Midbrain (tissue), 1 donor: ENCODE results near the gene KANK2.

Source experiments
- DNase-seq: peaks from one replicate; lab custom pipeline; 2025; lab: John Stamatoyannopoulos, UW

KANK2 gene

DNA sequence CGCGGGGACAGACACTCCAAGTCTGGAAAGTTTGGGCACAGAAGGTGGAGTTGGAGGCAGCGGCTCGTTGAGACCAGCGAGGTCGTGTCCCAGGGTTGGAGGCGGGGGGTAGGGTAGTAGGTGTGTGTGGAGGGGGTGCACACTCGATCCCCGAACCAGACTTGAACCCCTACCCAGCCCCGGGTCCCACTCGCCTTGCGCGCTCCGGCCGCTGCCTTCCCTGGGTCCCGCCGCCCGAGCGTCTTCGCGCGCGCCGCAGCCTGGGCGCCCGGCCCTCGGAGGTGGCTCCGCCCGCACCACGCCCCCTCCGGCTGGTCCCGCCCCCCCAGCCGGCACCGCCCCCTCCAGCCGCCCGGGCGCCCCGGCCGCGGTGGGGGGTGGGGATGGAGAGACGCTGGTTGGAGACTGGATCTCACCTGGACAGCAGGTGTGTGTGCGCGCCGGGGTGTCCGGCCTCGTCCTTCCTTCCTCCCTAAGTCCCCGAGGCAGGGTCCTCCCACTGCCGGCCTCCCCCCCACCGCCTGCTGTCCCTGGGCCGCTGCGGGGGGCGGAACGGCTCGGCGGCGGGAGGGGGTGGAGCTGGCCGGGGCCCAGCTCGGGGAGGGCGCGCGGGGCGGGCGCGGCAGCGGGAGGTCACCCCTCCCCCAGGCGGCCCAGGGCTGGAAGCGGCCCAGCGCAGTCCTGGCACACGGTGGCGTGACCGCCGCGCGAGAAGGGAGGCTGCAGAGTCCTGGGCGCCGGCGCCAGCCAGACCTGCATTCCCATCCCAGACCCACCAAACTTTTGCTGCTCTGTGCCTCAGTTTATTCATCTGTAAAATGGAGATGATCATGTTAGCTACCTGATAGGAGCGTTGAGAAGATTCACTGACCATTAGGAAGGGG, at the start of gene KANK2:
TSS of gene KANK2 (minus strand) at position 255 of the 884 bp plus-strand sequence. CDS start 3,034 bp downstream, outside the sequence.
- DNase-seq: peak; percentile 77

DNA sequence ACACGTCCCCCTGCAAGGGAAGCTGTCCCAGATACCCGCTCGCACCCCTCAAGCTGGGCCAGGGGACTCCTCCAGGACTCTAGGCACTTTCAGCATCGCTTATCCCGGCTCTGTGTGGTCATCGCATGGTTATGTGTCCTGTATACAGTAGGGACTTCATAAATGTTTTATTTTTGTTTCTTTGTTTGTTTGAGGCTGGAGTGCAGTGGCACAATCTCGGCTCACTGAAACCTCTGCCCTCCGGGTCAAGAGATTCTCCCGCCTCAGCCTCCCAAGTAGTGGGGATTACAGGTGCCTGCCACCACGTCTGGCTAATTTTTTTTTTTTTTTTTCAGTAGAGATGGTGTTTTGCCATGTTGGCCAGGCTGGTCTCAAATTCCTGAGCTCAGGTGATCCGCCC, 49.6 kb upstream of the KANK2 start:
- no peak for DNase-seq

DNA sequence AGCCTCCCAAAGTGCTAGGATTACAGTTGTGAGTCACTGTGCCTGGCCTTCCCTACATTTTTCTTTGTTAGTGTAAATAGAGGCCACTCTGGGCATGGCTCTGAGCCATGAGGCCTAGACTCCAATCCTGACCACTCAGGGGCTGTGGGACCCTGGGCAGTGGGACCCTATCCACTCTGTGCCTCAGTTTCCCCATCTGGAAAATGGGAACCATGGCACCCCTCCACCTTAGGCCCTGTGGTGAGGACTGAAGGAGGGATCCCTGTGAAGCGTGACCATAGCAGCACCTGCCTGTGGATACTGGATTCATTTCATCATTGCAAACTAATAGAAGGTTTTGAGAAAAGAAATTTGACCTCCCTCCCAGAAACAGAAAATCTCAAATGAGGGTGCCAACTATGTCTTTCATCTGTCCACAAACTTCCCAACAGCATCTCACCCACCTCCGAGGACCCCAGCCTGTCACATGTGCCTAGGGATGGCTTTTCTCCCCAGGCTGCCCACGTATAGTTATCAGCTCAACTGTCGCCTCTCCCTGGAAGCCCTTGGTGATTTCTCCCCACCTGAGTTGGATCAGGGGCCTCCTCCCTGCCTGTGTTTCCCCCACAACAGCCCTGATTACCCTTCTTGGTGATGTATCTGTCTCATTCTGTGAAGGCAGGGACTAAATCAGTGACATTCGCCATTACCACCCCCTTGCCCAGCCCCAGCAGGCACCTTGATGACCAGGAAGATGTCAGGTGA, 47.7 kb upstream of the KANK2 start:
- DNase-seq: no peak

DNA sequence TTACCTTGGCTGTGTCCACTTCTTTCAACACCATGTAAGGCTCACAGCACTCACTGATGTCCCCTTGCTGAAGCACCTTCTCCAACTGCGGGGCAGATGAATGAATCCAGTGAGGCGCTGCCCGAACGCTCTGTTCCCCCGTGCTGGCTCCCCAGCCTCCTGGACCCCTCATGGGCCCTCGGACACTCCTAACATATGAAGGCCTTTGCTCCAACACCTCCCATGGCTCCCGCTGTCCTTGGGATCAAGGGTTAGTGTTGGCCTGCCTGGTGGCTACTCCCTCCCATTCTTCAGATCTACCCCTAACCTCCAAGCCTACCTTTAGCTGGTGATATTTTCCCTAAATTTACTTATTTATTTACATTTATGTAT, 46.4 kb upstream of the KANK2 start:
- DNase-seq: no peak

DNA sequence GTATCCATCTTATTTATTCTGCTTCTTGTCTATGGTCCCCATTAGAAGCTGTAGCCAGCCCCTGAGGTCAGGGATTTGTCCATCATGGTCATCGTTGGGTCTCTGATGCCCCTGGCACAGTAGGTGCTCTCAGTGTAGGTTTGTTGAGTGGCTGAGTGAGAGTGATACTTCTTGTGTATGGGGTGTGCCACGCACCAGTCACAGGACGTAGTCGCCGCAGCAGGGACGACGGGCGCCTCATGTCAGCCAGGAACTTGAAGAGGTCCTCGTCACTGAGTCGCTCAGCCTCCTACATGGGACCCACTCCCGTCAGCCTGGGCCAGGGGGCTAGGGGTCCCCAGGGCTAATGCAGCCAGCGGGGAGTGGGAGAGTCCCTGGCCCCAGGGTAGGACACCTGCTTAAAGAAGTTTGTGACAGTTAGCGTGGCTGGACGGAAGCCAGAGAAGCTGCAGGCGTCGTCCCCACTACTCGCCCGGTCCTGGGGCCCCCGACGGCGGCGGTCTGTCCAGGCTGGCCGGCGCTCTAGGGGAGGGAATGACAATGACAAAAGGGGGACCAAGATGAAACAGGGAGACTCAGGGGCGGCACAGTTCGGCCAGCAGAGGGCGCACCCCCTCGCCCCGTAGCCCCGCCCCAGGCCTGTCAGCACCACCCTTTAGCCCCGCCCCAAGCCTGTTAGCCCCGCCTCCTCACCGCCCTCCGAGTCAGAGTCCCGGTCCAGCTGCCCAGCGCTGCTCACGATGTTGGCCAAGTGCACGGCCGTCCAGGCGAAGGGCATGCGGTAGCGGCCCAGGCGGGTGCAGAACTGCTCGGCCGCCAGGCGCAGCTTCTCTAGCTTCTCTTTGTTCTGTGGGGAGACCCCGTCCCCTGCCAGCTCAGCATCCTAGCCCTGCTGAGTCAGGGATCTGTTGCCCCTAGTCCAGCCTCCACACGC, 45.8 kb upstream of the KANK2 start:
- DNase-seq: peak; percentile 89

DNA sequence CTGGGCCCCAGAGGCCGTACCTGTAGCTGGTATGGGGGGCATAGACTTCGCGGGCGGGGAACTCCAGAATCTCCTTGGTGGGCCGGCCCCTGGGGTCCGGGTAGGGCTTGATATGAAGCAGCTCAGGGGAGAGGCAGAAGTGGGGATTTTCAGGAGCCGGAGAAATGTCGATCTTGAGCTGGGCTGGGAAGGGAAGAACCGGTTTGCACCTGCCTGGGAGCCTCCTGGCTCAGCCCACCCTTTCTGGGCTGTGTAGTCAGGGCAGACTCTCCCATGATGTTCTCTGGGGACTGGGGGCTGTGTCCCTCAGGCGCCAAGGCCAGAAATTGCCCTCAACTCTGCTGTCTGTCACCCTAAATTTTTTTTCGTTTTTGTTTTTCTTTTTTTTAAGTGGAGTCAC, 44.7 kb upstream of the KANK2 start:
- DNase-seq: no peak

DNA sequence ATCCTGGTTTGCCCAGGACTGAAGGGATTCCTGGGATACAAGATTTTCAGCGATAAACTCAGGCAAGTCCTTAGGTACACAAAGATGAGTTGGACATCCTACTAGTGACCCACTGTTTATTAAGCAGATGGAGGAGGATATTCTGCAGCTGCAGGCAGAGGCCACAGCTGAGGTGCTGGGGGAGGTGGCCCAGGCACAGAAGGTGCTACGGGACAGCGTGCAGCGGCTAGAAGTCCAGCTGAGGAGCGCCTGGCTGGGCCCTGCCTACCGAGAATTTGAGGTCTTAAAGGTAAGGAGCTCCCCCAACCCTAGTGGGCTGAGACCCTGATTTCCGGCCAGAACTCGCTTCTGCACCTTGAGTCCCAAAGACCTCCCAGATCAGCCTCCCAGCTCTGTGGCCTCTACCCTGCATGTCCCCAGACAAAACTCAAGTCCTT, 42.7 kb upstream of the KANK2 start:
- no peak for DNase-seq

DNA sequence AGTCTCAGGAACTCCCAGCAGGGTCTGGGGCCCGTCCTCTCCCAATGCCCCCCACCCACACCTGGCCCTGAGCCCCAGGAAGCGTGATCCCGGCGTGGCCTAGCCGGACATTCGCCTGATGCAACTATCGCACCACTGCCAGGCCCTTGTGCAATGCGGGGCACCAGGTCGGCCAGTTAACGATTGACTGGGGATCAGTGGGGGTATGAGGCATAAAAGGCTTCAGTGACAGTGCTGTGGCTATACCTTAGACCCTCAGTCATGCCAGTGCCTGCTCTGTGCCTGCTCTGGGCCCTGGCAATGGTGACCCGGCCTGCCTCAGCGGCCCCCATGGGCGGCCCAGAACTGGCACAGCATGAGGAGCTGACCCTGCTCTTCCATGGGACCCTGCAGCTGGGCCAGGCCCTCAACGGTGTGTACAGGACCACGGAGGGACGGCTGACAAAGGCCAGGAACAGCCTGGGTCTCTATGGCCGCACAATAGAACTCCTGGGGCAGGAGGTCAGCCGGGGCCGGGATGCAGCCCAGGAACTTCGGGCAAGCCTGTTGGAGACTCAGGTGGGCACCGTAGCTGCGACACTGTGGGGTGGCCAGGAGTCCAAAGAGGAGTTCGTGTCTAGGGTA, 42.1 kb upstream of the KANK2 start, which contains the start of gene ANGPTL8:
TSS of gene ANGPTL8 (plus strand) at position 243 of the 624 bp plus-strand sequence. CDS start at position 262, 19 bp downstream.
- no peak for DNase-seq

DNA sequence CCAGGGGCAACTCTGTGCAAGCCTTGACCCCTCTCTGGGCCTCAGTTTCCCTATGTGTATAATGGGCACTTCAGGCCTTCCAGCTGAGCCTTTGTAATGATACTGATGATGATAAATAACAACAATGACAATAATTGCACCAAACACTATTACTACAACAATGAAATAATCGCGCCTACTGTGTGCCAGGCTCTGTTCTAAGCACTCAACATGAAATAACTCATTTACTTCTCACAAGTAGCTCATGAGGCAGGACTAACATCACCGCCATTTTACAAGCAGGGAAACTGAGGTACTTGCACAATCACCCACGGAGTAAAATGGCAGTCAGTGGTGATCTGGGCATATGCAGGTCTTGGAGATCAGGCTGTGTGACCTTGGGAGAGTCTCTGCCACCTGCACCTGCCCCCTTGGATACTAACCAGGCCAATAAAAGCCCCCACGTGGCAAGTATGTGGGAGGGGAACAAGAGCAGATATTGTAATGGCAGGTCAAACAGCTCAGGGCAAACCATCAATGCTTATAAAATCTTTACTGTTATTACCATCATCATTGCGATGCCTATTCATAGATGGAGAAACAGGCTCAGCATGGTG, 41.5 kb upstream of the KANK2 start:
- DNase-seq: no peak

DNA sequence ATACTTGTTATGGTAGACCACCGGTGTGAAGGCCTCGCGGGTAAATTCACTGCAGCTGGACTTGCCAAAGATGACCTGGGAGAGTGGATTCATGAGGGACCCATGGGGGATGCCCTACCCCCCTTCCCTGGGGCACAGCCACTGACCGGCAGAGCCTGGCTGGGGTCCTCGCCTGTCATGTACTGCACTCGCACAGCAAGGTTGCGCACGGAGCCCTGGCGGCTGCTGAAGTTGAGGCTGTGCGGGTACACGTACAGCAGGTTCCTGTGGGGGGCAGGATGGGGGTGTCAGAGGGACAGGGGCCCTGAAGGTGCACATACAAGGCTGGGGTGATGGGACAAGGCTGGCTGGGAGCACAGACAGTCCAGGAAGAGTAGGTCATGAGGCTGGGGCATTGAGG, 40.7 kb upstream of the KANK2 start:
- no peak for DNase-seq

DNA sequence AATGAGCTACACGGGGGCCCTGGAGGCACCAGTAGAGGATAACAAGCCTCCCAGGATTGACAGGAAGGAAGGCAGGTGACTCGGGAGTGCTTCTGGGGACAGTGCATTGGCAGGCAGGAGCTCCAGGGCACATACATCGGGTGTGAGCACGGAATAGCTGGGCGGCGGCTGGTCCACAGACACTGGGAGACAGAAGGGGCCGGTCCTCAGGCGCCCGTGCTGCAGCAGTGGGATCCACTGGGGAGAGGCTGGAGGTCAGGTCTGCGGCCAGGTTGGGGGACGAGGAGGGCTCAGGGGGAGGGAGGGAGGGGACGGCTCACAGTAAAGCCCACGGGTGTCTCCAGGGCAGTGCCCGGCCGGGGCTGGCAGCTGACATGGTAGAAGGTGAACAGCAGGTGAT, 40.0 kb upstream of the KANK2 start:
- DNase-seq: no peak

DNA sequence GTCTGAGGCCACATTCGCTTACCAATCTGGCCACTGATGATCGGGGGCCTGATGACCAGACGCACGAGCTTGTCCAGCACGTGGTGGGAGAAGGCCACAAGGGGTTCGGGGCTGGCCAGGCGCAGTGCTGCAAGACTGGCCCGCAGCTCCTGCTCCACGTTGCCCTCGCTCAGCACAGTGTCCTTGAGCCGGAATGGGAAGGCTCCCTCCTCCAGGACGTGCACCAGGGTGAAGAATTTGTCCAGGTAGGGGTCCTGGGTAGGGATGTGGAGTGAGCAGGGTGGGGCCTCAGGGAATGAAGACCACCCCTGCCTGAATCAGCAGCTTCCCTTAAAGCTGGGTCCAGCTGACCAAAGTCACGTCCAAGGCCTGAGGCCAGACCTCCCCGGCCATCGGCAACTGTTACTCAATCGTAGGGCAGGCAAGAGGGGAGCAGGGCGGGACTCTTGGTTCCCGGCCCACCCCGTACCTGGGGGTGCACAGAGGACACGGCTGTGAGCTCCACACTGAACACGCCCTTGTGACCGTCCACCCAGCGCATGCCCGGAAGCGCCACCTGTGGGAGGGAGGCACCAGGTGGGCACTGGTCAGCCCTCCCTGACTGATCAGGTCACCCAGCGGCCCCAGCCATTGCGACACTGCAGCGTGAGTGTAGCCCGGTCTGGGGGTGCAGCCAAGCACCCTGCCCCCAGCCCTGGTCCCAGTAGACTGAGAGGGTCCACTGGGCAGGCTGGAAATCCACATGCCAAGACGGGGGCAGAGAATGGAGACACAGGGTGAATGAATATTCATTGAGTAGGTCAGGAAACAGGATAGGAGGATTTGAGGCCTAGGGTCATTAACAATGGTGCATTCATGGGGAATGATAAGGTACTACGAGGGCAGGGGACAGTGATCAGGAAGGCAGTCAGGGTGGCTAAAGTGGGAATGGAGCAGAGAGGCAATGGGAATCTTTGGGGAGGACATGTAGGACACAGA, 39.3 kb upstream of the KANK2 start:
- no peak for DNase-seq

DNA sequence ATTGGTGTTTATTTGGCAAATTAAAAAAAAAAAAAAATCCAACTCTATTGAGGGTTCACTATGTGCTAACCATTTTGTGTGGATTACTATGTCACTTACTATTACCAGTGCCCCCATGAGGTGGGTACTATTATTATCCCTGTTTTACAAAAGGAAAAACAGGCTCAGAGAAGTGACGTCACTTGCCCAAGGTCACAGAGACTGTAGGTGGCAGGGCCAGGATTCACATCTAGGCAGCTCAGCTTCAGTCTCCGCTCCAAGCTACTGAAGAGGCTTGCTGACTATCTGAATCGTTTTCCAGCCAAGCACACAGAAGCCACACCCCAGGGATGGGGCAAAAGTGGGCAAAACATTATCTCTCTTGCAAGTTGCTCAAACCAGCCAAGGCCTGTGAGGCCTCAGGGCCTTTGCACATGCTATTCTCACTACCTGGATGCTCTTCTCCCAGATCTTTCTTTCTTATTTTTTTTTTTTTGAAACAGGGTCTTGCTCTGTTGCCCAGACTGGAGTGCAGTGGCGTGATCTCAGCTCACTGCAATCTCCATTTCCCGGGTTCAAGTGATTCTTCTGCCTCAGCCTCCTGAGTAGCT, 37.2 kb upstream of the KANK2 start:
- DNase-seq: no peak

DNA sequence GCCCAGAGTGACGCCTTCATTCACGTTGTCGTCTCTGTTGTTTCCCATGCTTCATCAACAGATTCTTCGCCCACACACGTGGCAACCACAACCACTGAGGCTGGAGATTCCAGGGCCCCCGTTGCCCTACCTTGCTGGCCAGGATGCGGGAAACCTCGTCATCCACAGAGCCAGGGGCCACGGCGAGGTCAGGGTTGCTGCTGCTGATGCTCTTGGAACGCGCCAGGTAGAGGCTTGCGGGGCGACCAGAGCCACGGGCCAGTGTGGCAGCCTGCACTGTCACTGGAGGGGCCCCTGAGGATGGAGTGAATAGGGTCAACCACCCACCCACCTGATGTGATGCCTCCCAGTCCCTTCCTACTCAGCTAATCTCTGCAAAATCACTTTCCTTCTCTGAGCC, 35.7 kb upstream of the KANK2 start:
- no peak for DNase-seq

DNA sequence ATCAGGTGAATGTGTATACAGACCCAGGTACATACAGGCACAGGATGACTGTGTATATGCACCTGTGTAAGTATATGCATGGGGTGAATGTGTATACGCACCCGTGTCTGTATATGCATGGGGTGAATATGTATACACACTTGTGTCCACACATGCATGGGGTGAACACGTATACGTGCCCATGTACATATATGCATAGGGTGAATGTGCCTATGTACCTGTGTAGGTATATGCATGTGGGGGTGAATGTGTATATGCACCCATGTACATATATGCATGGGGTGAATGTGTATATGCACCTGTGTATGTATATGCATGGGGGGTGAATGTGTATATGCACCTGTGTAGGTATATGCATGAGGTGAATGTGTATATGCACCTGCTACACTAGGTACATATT, 35.2 kb upstream of the KANK2 start:
- DNase-seq: no peak

DNA sequence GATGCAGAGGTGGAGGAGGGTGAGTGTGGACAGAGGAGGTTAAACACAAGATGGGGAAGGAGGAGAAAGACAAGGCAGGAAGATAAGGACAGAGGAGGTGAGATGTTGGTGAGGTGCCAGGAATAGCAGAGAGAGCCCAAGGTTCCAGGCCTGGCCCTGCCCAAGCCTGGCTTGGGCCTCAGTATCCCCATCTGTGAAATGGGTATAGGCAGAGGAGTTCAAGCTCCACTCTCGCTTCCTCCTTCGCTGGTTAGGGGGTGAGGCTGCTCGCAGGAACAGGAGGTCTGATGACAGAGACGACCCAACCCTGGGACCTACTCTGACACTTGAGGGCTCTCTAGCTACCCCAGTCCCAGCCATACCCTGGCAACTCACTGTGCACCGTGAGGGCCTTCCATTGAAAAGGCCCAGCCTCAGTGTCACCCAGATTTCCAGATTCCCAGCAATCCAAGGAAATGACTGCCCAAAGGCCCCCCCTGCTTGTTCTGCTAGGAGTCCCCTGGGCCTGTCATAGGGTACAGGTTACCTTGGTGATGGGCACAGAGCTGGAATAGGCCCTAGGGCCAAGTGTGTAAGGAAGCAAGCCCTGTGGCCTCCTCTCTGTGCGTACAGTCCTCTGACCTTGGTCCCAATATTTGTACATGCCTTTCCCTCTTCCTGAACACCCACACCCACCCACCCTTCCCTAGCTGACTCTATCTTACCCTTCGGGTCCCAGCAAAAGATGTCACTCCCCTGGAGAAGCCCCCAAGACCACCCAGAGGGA, 33.5 kb upstream of the KANK2 start:
- no peak for DNase-seq

DNA sequence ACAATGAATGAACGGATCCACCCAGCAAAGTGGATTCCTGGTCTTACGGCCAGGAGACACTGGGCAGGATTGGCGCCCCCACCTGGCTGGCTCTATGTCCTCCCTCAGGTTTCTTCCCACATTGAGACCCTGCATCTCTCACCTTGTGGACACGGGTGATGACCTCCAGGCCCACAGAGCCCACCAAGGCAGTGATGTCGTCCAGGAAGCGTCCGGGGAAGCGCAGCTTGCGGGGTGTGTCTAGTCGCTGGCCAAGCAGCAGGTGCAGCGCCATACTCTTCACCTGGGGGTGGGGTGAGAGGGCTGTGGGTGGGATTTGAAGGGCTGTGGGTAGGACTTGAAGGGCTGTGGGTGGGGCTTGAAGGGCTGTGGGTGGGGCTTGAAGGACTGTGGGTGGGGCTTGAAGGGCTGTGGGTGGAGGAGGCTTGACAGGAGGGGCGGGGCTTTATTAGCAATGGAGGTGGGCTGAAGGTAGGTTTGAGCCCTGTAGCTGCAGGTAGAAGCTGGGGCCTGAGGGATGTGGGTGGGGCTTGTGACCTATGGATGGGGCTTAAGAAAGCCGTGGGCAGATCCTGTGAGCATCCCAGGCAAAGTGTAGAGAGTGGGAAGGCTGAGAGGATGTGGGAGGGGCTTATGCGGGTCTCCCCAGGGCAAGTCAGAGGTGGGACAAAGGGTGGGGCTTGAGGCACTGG, 30.0 kb upstream of the KANK2 start:
- no peak for DNase-seq

DNA sequence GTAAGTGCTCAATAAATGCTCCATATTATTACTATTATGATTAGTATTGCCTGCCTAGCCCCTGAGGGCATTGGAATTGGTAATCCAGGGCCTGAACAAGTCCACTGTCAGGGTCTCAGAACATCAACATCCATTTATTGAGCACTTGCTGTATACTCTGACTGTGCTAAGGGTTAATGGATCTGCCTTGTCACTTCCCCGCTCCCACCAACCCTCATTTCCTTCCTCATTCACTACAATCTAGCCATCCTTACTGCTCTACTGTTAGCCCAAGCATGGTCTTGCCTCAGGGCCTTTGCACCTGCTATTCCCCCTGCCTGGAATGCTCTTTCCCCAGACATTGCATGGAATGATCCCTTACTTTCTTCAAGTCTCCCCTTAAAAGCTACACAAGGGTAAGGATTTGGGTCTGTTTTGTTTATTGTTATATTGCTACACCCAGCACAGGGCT, 29.4 kb upstream of the KANK2 start:
- DNase-seq: no peak
